Thyroid gland (tissue), 4 donors: ENCODE results near the gene DCAF8. TPM values are rescaled to one million over a fixed set of nuclear protein-coding genes. Genes with fewer than 3 reads are reported as not detected.

Experiments
- DNase-seq, 2 donors: peaks; one replicate each; pipeline ENCODE4 v3.0.0-alpha.2; 2019
- H3K27ac ChIP-seq, 3 donors: fragments of 200-600 bp; sonication (generic); 1 replicate in 2 of 3; 2 replicates in 1 of 3; pipeline ENCODE4 v1.5.1; 2016 to 2019; ENCODE audit warnings: mild to moderate bottlenecking in 1 of 3, moderate library complexity in 1 of 3
- H3K27me3 ChIP-seq: fragments of 200-600 bp; sonication (generic); one replicate; pipeline ENCODE4 v1.5.1; 2019
- H3K36me3 ChIP-seq, 2 donors: fragments of 200-600 bp; sonication (generic); one replicate each; pipeline ENCODE4 v1.5.1; 2016 to 2019
- H3K4me1 ChIP-seq, 2 donors: fragments of 200-600 bp; sonication (generic); one replicate each; pipeline ENCODE4 v1.5.1; 2017 to 2019
- H3K4me3 ChIP-seq, 3 donors: fragments of 200-600 bp; sonication (generic); replicated peaks in 1 of 3; 1 replicate in 2 of 3; 2 replicates in 1 of 3; pipeline ENCODE4 v1.5.1; 2016; ENCODE audit warnings: mild to moderate bottlenecking in 1 of 3
- H3K9me3 ChIP-seq: fragments of 200-600 bp; sonication (generic); one replicate; pipeline ENCODE4 v1.5.1; 2017
- POLR2A ChIP-seq, 2 donors: fragments of 450-650 bp; IDR thresholded peaks; one replicate each; pipeline ENCODE4 v1.6.1; 2017; ENCODE audit warnings: antibody characterized with exemption in 2 of 2, mild to moderate bottlenecking in 2 of 2, moderate library complexity in 1 of 2
- WGBS, 2 donors: methylation state at CpG; one replicate each; pipeline ENCODE4 v1.1.5; 2017; 5-methylcytosine and 5-hydroxymethylcytosine counted together
- intact Hi-C: fragments of 100-400 bp; cut with DNase I; formaldehyde crosslinking; loops from one replicate; pipeline ENCODE4 v1.15.1; 2023
- total RNA-seq, 4 donors: library from RNA; depleted of rRNA; stranded (reverse); fragments of >200 nt; gene quantifications; one replicate each; pipeline ENCODE4 v1.2.3, GENCODE V29; 2016
- TF ChIP-seq, protein P1 (sequence below), 6 experiments: fragments of 200-600 bp in 3 of 6; fragments of 450-650 bp in 3 of 6; sonication (generic) in 3 of 6; IDR thresholded peaks; one replicate each; pipeline ENCODE4 v1.5.1; 2016 to 2019; ENCODE audit warnings: antibody characterized with exemption in 6 of 6, mild to moderate bottlenecking in 2 of 6, inconsistent platforms in 1 of 6, moderate library complexity in 1 of 6

DCAF8 gene
- 100 to 1,000 TPM; 221 to 239 (median 228) TPM for total RNA-seq

DNA sequence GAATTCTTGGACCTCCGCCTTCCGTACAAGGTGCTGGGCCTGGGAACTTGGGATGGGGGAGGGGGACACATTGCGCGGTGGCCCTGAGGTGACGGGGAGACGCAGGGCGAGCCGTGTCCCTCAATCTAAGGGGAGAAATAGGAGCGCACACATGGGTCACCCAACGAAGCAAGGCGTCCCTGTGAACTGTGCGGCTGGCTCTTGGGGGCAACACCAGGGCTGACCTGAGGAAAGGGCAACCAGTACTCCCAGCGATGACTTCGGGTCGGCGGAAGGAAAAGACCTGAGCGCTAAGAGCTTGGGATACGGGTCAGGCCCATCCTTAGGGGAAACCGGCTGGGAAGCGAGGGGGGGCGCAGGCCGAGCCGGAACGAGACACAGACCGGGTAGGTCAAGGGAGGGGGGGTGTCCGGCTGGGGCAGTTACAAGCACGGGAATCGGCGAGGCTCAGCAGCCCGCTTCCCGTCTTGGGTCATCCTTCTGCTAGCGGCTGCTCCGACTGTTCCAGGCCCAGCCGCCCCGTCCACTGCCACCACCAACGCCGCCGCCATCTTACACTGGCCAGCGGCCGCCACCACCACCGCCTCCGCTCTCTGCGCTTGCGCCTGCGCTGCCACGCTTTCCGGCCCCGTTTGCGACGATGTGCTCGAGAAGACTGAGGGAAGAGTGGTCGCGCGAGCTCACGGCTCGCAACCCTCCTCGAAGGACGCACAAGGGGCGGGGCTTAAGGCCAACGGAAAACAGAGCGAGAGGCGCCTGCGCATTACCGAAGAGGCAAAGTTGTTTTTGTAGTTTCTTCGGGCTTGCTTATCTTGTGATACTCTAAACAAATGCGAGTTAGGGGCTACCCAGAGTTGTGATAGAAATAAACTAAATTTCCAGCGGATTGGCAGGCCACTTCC lies at the start of gene DCAF8:
Gene DCAF8 (minus strand): TSS at position 657 of the 902 bp plus-strand sequence. CDS start 18,541 bp downstream, outside the sequence.
- 0% methylated on average over 54 to 56 of the region's 67 CpGs for WGBS, 2 donors
- Histone ChIP-seq H3K36me3 (no peaks in the 10 kb centered on the region), H3K27me3 (no peaks in the 10 kb centered on the region), H3K4me3 (peak within 1 kb of the TSS; percentile 51 to 80 (median 68)), H3K4me1 (peaks cover 39 to 41% of the 10 kb centered on the region in 2 donors), H3K27ac (peak within 1 kb of the TSS; percentile 90 to 98 (median 96)), H3K9me3 (no peaks in the 10 kb centered on the region)
- TF ChIP-seq, protein P1, sequence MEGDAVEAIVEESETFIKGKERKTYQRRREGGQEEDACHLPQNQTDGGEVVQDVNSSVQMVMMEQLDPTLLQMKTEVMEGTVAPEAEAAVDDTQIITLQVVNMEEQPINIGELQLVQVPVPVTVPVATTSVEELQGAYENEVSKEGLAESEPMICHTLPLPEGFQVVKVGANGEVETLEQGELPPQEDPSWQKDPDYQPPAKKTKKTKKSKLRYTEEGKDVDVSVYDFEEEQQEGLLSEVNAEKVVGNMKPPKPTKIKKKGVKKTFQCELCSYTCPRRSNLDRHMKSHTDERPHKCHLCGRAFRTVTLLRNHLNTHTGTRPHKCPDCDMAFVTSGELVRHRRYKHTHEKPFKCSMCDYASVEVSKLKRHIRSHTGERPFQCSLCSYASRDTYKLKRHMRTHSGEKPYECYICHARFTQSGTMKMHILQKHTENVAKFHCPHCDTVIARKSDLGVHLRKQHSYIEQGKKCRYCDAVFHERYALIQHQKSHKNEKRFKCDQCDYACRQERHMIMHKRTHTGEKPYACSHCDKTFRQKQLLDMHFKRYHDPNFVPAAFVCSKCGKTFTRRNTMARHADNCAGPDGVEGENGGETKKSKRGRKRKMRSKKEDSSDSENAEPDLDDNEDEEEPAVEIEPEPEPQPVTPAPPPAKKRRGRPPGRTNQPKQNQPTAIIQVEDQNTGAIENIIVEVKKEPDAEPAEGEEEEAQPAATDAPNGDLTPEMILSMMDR (IDR thresholded peaks at IDR 0.05), result peak in 2 of 6 experiments; percentile 1 to 16
- peak; percentile 95 to 98 for TF ChIP-seq POLR2A (IDR thresholded peaks at IDR 0.05)
- peak; percentile 98 to 99 for DNase-seq
- intact Hi-C loops, result no loop called here

DNA sequence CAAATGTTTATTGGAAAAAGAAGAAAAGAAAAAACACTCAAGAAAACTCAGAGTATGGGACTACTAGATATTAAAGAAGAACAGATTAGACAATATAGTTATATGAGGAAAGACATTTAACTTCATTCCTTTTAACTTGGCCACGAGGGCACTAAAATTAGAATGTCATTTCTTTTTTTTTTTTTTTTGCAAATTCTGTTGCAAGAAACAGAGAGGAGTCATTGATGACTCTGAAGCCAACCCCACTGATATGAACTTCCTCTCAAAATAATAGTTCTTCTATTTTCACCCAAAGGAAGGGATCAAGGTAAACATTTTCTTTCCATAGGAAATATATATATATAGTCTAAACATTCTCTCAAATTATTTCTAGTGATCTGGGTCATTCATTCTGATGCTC lies 47.2 kb upstream of the DCAF8 start:
- DNase-seq, result no peak
- intact Hi-C loops, result no loop called here
- TF ChIP-seq, protein P1 (IDR thresholded peaks at IDR 0.05), result no peak
- TF ChIP-seq POLR2A (IDR thresholded peaks at IDR 0.05), result no peak
- H3K4me3 ChIP-seq, result no peak overlapping the region
- no peaks in the 10 kb centered on the region for H3K9me3 ChIP-seq
- WGBS, 2 donors, result 78 to 84% methylated on average over 1 of the region's 1 CpG
- no peaks in the 10 kb centered on the region for H3K4me1 ChIP-seq
- no peak overlapping the region for H3K27ac ChIP-seq
- peaks cover 88 to 96% of the 10 kb centered on the region in 2 donors for H3K36me3 ChIP-seq
- no peaks in the 10 kb centered on the region for H3K27me3 ChIP-seq

GRCh38 chr1:160309185-160309557 lies 46.8 kb upstream of the DCAF8 start:
- intact Hi-C loops, result no loop called here
- DNase-seq, result no peak
- TF ChIP-seq, protein P1 (IDR thresholded peaks at IDR 0.05), result no peak
- no peak for TF ChIP-seq POLR2A (IDR thresholded peaks at IDR 0.05)
- Histone ChIP-seq H3K9me3 (no peaks in the 10 kb centered on the region), H3K27ac (no peak overlapping the region), H3K27me3 (no peaks in the 10 kb centered on the region), H3K4me1 (no peaks in the 10 kb centered on the region), H3K4me3 (no peak overlapping the region), H3K36me3 (peaks cover 88 to 93% of the 10 kb centered on the region in 2 donors)

- H3K27me3 ChIP-seq, result no peaks in the 10 kb centered on the region
- no peak overlapping the region for H3K27ac ChIP-seq
- DNase-seq, result no peak
- WGBS, 2 donors, result 86 to 87% methylated on average over 4 of the region's 4 CpGs
- peaks cover 88 to 93% of the 10 kb centered on the region in 2 donors for H3K36me3 ChIP-seq
- TF ChIP-seq, protein P1 (IDR thresholded peaks at IDR 0.05), result no peak
- TF ChIP-seq POLR2A (IDR thresholded peaks at IDR 0.05), result no peak
- no peak overlapping the region for H3K4me3 ChIP-seq
- no peaks in the 10 kb centered on the region for H3K4me1 ChIP-seq
- no peaks in the 10 kb centered on the region for H3K9me3 ChIP-seq
- intact Hi-C loops, result no loop called here
Measured at GRCh38 chr1:160308451-160309184, 46.3 kb upstream of the DCAF8 start.
